ENCODE results near the gene MFSD8.

GRCh38 chr4:127889903-127890302 lies 75.1 kb downstream of the MFSD8 start:
- TF ChIP-seq CTCF (tag by site-specific recombination; IDR thresholded peaks at IDR 0.05) (no peak), ATF2 (tag by site-specific recombination; IDR thresholded peaks at IDR 0.05; ENCODE audit: low read depth) (no peak), YY1 (tag by site-specific recombination; IDR thresholded peaks at IDR 0.05) (no peak)

Measured in HEK293 (cell line).